Peyer's patch (tissue), 4 donors: ENCODE results near the gene POP4. TPM values are rescaled to one million over a fixed set of nuclear protein-coding genes. Genes with fewer than 3 reads are reported as not detected.

ENCODE experiments used
- DNase-seq, 3 donors: peaks; one replicate each; pipeline ENCODE4 v3.0.0-alpha.2; 2017 to 2019
- H3K27ac ChIP-seq, 4 donors: fragments of 200-600 bp; sonication (generic); one replicate each; pipeline ENCODE4 v1.5.1; 2016 to 2019
- H3K27me3 ChIP-seq, 2 donors: fragments of 200-600 bp; sonication (generic); one replicate each; pipeline ENCODE4 v1.5.1; 2019
- H3K36me3 ChIP-seq, 3 donors: fragments of 200-600 bp; sonication (generic); one replicate each; pipeline ENCODE4 v1.5.1; 2016 to 2019
- H3K4me1 ChIP-seq, 4 donors: fragments of 200-600 bp; sonication (generic); one replicate each; pipeline ENCODE4 v1.5.1; 2016 to 2019
- H3K4me3 ChIP-seq, 4 donors: fragments of 200-600 bp; sonication (generic); 1 replicate in 3 of 4; 2 replicates in 1 of 4; pipeline ENCODE4 v1.5.1; 2016 to 2019; ENCODE audit warnings: mild to moderate bottlenecking in 1 of 4
- H3K9me3 ChIP-seq, 4 donors: fragments of 200-600 bp; sonication (generic); one replicate each; pipeline ENCODE4 v1.5.1; 2016 to 2019; ENCODE audit warnings: mild to moderate bottlenecking in 1 of 4
- POLR2A ChIP-seq, 2 donors: fragments of 450-650 bp; IDR thresholded peaks; one replicate each; pipeline ENCODE4 v1.5.1; 2017; ENCODE audit warnings: antibody characterized with exemption in 2 of 2, mild to moderate bottlenecking in 2 of 2, moderate library complexity in 2 of 2
- total RNA-seq, 4 donors: library from RNA; depleted of rRNA; stranded (reverse); fragments of >200 nt; gene quantifications; one replicate each; pipeline ENCODE4 v1.1.0, GENCODE V29; 2016
- TF ChIP-seq, protein P1 (sequence below), 6 experiments: fragments of 450-650 bp in 4 of 6; fragments of 200-600 bp in 2 of 6; sonication (generic) in 1 of 6; IDR thresholded peaks; one replicate each; pipeline ENCODE4 v1.5.1; 2017 to 2019; ENCODE audit warnings: antibody characterized with exemption in 6 of 6, mild to moderate bottlenecking in 3 of 6, moderate library complexity in 1 of 6

POP4 gene
- total RNA-seq, 4 donors from 2014 or later, result 43.7 to 50.9 (median 49.1) TPM

DNA sequence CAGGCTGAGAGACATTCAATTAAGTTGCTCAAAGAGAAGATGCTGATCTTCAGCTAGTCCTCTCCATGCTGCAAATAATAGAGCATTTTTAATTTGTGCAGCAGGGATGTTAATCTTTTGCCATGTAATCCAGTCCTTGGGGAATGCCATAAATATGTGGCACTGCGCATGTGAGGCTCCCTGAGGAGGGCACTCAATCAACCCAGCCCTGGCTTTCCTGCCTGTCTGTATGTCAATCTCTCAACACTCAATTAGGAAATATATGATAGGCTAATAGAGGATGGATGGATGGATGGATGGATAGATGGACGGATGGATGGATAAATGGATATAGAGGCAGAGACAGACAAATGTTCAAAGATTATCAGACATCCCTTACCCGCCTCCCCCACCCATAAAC, 31.6 kb upstream of the POP4 start:
- Histone ChIP-seq H3K36me3 (no peaks in the 10 kb centered on the region), H3K4me1 (no peaks in the 10 kb centered on the region), H3K4me3 (no peak overlapping the region), H3K27ac (no peak overlapping the region), H3K27me3 (no peaks in the 10 kb centered on the region), H3K9me3 (no peaks in the 10 kb centered on the region)
- DNase-seq, result no peak
- TF ChIP-seq, protein P1, sequence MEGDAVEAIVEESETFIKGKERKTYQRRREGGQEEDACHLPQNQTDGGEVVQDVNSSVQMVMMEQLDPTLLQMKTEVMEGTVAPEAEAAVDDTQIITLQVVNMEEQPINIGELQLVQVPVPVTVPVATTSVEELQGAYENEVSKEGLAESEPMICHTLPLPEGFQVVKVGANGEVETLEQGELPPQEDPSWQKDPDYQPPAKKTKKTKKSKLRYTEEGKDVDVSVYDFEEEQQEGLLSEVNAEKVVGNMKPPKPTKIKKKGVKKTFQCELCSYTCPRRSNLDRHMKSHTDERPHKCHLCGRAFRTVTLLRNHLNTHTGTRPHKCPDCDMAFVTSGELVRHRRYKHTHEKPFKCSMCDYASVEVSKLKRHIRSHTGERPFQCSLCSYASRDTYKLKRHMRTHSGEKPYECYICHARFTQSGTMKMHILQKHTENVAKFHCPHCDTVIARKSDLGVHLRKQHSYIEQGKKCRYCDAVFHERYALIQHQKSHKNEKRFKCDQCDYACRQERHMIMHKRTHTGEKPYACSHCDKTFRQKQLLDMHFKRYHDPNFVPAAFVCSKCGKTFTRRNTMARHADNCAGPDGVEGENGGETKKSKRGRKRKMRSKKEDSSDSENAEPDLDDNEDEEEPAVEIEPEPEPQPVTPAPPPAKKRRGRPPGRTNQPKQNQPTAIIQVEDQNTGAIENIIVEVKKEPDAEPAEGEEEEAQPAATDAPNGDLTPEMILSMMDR (IDR thresholded peaks at IDR 0.05), result no peak
- no peak for TF ChIP-seq POLR2A (IDR thresholded peaks at IDR 0.05)

DNA sequence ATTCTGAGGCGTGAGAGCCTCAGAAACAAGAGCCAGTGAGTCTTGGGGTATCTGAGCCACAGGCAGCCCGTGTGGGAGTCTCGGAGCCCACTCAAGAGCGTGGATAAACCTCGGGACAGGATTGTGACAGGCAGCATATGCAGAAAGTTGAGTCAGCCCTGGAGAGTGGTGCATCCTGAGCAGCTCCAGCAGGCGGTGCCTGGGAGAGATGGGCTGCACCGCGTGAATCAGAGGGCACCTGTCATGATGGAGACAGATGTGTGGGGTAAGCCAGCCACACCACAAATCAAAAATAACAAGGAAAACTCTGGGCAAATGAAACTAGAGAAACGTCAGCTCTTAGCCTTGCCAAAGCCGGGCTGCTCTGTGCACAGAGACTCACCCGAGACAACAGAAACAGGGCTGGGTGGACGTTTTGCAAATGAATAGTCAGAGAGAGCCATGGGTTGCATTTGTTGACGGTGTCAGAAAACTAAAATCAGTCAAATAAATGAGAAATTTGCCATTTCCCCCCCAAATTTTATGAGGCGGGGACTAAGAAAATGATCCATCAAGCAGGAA, 30.0 kb upstream of the POP4 start:
- H3K27me3 ChIP-seq, result no peaks in the 10 kb centered on the region
- H3K4me1 ChIP-seq, result no peaks in the 10 kb centered on the region
- no peak overlapping the region for H3K4me3 ChIP-seq
- DNase-seq, result no peak
- no peaks in the 10 kb centered on the region for H3K36me3 ChIP-seq
- H3K27ac ChIP-seq, result no peak overlapping the region
- TF ChIP-seq, protein P1 (IDR thresholded peaks at IDR 0.05), result no peak
- no peak for TF ChIP-seq POLR2A (IDR thresholded peaks at IDR 0.05)
- no peaks in the 10 kb centered on the region for H3K9me3 ChIP-seq

DNA sequence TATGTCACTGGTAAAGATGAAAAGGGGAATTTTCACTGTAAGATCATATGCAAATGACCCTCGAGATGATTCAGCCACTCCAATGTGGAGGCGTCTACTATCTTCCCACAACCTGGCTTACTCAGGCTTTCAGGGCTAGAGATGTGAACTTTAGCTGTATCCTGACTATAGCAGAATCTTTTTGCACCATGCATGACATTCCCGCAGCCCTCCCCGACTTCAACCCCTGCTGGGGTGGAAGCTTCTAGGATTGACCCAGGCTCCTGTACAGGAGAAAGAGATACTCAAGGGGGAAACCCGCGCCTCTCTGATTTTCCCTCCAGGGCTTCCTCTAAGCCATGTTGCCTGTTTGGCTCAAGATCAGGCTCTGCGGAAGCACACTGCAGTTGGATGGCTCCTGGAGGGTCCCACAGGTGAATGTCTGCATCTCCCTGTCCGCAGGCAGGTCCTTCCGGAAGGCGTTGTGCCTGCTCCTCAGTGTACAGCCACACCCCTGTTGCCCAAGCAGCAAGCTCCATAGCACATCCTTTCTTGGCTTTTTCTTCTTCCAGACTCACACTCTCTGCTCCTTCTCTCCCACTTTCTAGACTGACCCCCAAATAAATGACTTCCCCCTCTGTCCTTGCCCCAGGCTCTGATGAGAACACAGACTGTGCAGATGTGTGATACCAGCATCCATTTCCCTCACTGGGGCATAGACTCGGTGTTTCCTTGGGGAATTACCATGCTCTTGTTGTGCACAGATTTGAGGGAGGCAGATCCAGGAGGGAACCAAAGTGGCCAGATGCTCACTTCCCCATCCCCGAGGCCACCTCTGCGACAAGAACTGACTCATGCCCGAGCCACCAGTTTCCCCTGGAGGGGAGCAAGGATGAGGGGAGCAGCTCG, 29.1 kb upstream of the POP4 start:
- H3K27me3 ChIP-seq, result no peaks in the 10 kb centered on the region
- H3K27ac ChIP-seq, result no peak overlapping the region
- peaks cover 0 to 4% (median 0%) of the 10 kb centered on the region in 4 donors for H3K9me3 ChIP-seq
- no peaks in the 10 kb centered on the region for H3K36me3 ChIP-seq
- H3K4me3 ChIP-seq, result no peak overlapping the region
- TF ChIP-seq, protein P1 (IDR thresholded peaks at IDR 0.05), result no peak
- TF ChIP-seq POLR2A (IDR thresholded peaks at IDR 0.05), result no peak
- H3K4me1 ChIP-seq, result no peaks in the 10 kb centered on the region
- DNase-seq, result no peak

DNA sequence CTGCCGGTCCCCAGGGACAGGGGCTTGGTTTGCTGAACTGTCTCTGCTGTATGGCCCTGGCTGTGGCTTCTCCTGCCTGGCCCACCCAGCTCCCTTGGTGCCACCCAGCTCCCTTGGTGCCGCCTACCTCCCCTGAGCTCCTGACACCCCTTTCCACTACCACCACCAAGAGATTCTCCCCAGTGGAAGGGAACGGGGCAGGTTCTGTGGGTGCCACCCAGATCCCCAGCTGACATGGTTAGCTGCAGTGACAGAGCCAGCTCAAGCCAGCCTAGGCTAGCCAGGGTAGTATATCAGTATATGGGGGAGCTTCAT, 28.5 kb upstream of the POP4 start:
- H3K9me3 ChIP-seq, result peaks cover 0 to 4% (median 0%) of the 10 kb centered on the region in 4 donors

DNA sequence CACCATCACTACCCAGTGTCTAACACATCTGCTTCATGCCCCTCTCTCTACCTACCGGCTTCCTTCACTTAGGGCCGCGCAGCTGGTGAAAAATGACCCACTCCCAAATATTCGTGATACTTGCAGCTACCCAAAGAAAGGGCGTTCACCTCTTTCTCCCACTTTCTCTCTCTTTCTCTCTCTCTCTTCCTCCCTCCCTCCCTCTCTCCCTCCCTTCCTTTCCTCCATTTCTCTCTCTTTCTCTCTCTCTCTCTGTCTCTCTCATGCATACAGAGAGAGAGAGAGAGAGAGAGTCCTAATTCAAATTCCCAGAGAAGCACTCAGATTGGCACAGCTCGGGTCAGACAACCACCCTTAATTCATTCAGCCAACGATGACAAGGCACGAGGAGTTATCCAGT, 27.7 kb upstream of the POP4 start:
- Histone ChIP-seq H3K27me3 (no peaks in the 10 kb centered on the region), H3K9me3 (peaks cover 0 to 4% (median 0%) of the 10 kb centered on the region in 4 donors), H3K27ac (no peak overlapping the region), H3K4me3 (no peak overlapping the region), H3K4me1 (no peaks in the 10 kb centered on the region), H3K36me3 (no peaks in the 10 kb centered on the region)
- no peak for DNase-seq
- no peak for TF ChIP-seq POLR2A (IDR thresholded peaks at IDR 0.05)
- TF ChIP-seq, protein P1 (IDR thresholded peaks at IDR 0.05), result no peak

More for the DNA sequence above, 28.5 kb upstream of the POP4 start:
- no peak overlapping the region for H3K27ac ChIP-seq
- H3K36me3 ChIP-seq, result no peaks in the 10 kb centered on the region
- H3K4me1 ChIP-seq, result no peaks in the 10 kb centered on the region
- no peak overlapping the region for H3K4me3 ChIP-seq
- no peak for DNase-seq
- TF ChIP-seq, protein P1 (IDR thresholded peaks at IDR 0.05), result no peak
- TF ChIP-seq POLR2A (IDR thresholded peaks at IDR 0.05), result no peak
- H3K27me3 ChIP-seq, result no peaks in the 10 kb centered on the region
